ENCODE measurements around the gene ENTPD7. TPM values are rescaled to one million over a fixed set of nuclear protein-coding genes. Genes with fewer than 3 reads are reported as not detected.
"Not testable (repeated sequence)": the region's sequence is repeated elsewhere in the genome, so short reads cannot be mapped to it uniquely, and the experiment has no call there.

ENTPD7 gene
- total RNA-seq, 2 experiments from 2014 or later = 1.2 to 1.4 TPM

DNA sequence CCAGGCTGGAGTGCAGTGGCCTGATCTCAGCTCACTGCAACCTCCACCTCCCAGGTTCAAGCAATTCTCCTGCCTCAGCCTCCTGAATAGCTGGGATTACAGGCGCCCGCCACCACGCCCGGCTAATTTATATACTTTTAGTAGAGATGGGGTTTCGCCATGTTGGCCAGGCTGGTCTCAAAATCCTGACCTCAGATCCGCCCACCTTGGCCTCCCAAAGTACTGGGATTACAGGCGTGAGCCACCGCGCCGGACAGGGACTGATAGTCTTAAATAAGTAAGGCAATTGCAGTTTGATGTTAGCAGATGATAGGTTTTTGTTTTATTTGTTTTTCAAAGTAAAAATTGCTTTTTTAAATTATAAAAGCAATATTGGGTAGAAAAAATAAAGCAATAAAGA is 74.8 kb downstream of the ENTPD7 start:
- H3K4me1 Mint-ChIP-seq (ENCODE audit: low read depth) = peaks cover 34% of the 10 kb centered on the region
- H3K27ac Mint-ChIP-seq; H3K4me3 Mint-ChIP-seq; H3K9me3 Mint-ChIP-seq; DNase-seq; H3K27me3 Mint-ChIP-seq (ENCODE audit: low read depth); CTCF ChIA-PET: not testable (repeated sequence)
- intact Hi-C loops (cut with micrococcal nuclease) = loop anchor here (5.0 kb wide), 4 partner anchors 273 to 1287 kb away; partner anchors contain the start of genes DNMBP, ERLIN1 and HPS1
- H3K36me3 Mint-ChIP-seq (ENCODE audit: low read depth) = peaks cover 33% of the 10 kb centered on the region

DNA sequence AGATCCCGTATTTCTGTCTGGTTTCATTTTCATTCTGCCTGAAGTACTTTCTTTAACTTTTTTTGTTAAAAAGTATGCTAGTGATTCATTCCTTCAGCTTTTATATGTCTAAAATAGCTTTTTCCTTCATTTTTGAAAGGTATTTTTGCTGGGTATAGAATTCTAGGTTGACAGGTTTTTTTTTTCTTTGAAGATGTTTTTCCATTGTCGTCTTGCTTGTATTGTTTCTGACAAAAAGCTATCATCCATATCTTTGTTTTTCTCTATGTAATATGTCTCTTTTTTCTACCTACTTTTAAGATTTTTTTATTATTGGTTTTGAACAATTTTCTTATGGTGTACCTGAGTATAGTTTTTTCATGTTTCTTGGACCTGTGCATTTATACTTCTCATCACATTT is 81.0 kb downstream of the ENTPD7 start:
- CTCF ChIA-PET = interaction anchor here (0.6 to 0.9 kb wide), 2 partner anchors 8 to 120 kb away, joined by 3 read pairs; partner anchors contain the start of gene CUTC
- intact Hi-C loops (cut with micrococcal nuclease) = no loop called here
- no peak overlapping the region for H3K4me3 Mint-ChIP-seq
- no peak overlapping the region for H3K27ac Mint-ChIP-seq
- peaks cover 32% of the 10 kb centered on the region for H3K4me1 Mint-ChIP-seq (ENCODE audit: low read depth)
- no peaks in the 10 kb centered on the region for H3K27me3 Mint-ChIP-seq (ENCODE audit: low read depth)
- peaks cover 15% of the 10 kb centered on the region for H3K9me3 Mint-ChIP-seq
- peaks cover 73% of the 10 kb centered on the region for H3K36me3 Mint-ChIP-seq (ENCODE audit: low read depth)
- DNase-seq = no peak

GRCh38 chr10:99740933-99741559 is 81.7 kb downstream of the ENTPD7 start:
- intact Hi-C loops (cut with micrococcal nuclease) = no loop called here
- H3K27ac Mint-ChIP-seq = no peak overlapping the region
- DNase-seq = no peak
- peaks cover 75% of the 10 kb centered on the region for H3K36me3 Mint-ChIP-seq (ENCODE audit: low read depth)
- no peaks in the 10 kb centered on the region for H3K27me3 Mint-ChIP-seq (ENCODE audit: low read depth)
- H3K4me3 Mint-ChIP-seq = no peak overlapping the region
- CTCF ChIA-PET = interaction anchor here (0.6 to 1.4 kb wide), 2 partner anchors 8 to 120 kb away, joined by 3 to 14 read pairs; partner anchors contain the start of genes COX15 and CUTC
- peaks cover 15% of the 10 kb centered on the region for H3K9me3 Mint-ChIP-seq
- H3K4me1 Mint-ChIP-seq (ENCODE audit: low read depth) = peaks cover 27% of the 10 kb centered on the region

DNA sequence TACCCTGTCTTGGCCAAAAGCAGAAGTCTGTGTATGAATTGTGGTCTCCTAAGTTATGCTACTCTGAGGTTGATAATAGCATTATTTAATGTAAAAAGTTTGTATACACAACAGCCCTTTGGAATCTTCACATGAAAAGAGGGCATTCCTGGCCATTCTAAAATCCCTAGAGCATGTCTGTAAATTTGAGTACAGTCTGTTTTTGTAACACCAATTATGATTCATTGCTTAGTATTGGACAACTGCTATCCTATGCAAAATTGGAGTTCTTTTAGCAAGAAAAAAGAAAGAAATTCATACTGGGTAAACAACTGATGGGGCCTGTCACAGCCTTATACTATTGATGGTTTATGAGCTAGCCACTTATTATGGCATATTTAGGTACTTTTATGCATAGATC is 82.9 kb downstream of the ENTPD7 start:
- peaks cover 26% of the 10 kb centered on the region for H3K4me1 Mint-ChIP-seq (ENCODE audit: low read depth)
- CTCF ChIA-PET = interaction anchor here (0.6 to 1.4 kb wide), 3 partner anchors 10 to 306 kb away, joined by 4 to 14 read pairs (median 4); partner anchors contain the start of genes COX15 and CUTC

GRCh38 chr10:99742701-99743100 is 83.4 kb downstream of the ENTPD7 start:
- H3K4me1 Mint-ChIP-seq (ENCODE audit: low read depth) = peaks cover 23% of the 10 kb centered on the region
- peaks cover 66% of the 10 kb centered on the region for H3K36me3 Mint-ChIP-seq (ENCODE audit: low read depth)

More for the DNA sequence above, 82.9 kb downstream of the ENTPD7 start:
- H3K27me3 Mint-ChIP-seq (ENCODE audit: low read depth) = no peaks in the 10 kb centered on the region
- H3K36me3 Mint-ChIP-seq (ENCODE audit: low read depth) = peaks cover 71% of the 10 kb centered on the region
- no peak overlapping the region for H3K27ac Mint-ChIP-seq
- H3K4me3 Mint-ChIP-seq = no peak overlapping the region
- intact Hi-C loops (cut with micrococcal nuclease) = no loop called here
- peaks cover 15% of the 10 kb centered on the region for H3K9me3 Mint-ChIP-seq
- DNase-seq = no peak

GRCh38 chr10:99743841-99744240 is 84.5 kb downstream of the ENTPD7 start:
- no peak overlapping the region for H3K27ac Mint-ChIP-seq
- no peak overlapping the region for H3K4me3 Mint-ChIP-seq
- intact Hi-C loops (cut with micrococcal nuclease) = no loop called here
- peaks cover 23% of the 10 kb centered on the region for H3K4me1 Mint-ChIP-seq (ENCODE audit: low read depth)
- no peak for DNase-seq
- CTCF ChIA-PET = no interaction called here
- no peaks in the 10 kb centered on the region for H3K27me3 Mint-ChIP-seq (ENCODE audit: low read depth)
- H3K9me3 Mint-ChIP-seq = peaks cover 15% of the 10 kb centered on the region
- H3K36me3 Mint-ChIP-seq (ENCODE audit: low read depth) = peaks cover 61% of the 10 kb centered on the region

More at GRCh38 chr10:99742701-99743100, 83.4 kb downstream of the ENTPD7 start:
- intact Hi-C loops (cut with micrococcal nuclease) = no loop called here
- CTCF ChIA-PET = interaction anchor here (0.6 to 1.0 kb wide), 2 partner anchors 55 to 306 kb away, joined by 4 read pairs; no protein-coding TSS in a partner anchor
- no peak overlapping the region for H3K27ac Mint-ChIP-seq
- H3K4me3 Mint-ChIP-seq = no peak overlapping the region
- H3K9me3 Mint-ChIP-seq = peaks cover 15% of the 10 kb centered on the region
- no peaks in the 10 kb centered on the region for H3K27me3 Mint-ChIP-seq (ENCODE audit: low read depth)
- DNase-seq = no peak

DNA sequence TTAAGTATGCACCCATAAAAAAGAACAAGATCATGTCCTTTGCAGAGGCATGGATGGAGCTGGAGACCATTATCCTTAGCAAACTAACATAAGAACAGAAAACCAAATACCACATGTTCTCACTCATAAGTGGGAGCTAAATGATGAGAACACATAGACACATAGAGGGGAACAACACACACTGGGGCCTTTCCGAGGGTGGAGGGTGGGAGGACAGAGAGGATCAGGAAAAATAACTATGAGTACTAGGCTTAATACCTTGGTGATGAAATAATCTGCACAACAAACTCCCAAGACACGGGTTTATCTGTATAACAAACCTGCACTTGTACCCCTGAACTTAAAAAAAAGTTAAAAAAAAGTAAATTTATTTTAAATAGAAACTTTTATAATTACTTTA is 86.9 kb downstream of the ENTPD7 start:
- CTCF ChIA-PET; intact Hi-C loops (cut with micrococcal nuclease); H3K4me3 Mint-ChIP-seq; H3K9me3 Mint-ChIP-seq; H3K27me3 Mint-ChIP-seq (ENCODE audit: low read depth); DNase-seq: not testable (repeated sequence)
- peaks cover 45% of the 10 kb centered on the region for H3K36me3 Mint-ChIP-seq (ENCODE audit: low read depth)
- peak overlapping the region; percentile 18 for H3K27ac Mint-ChIP-seq
- H3K4me1 Mint-ChIP-seq (ENCODE audit: low read depth) = peaks cover 17% of the 10 kb centered on the region

- Mint-ChIP-seq H3K27ac (no peak overlapping the region), H3K4me3 (no peak overlapping the region), H3K27me3 (ENCODE audit: low read depth) (no peaks in the 10 kb centered on the region), H3K9me3 (no peaks in the 10 kb centered on the region), H3K36me3 (ENCODE audit: low read depth) (peaks cover 31% of the 10 kb centered on the region), H3K4me1 (ENCODE audit: low read depth) (no peaks in the 10 kb centered on the region)
- CTCF ChIA-PET = no interaction called here
- intact Hi-C loops (cut with micrococcal nuclease) = no loop called here
- DNase-seq = no peak
Measured at GRCh38 chr10:99748823-99749451, 89.6 kb downstream of the ENTPD7 start.

GRCh38 chr10:99750641-99751040 is 91.3 kb downstream of the ENTPD7 start:
- Mint-ChIP-seq H3K4me3 (no peak overlapping the region), H3K9me3 (no peaks in the 10 kb centered on the region), H3K27ac (no peak overlapping the region), H3K27me3 (ENCODE audit: low read depth) (no peaks in the 10 kb centered on the region), H3K36me3 (ENCODE audit: low read depth) (peaks cover 31% of the 10 kb centered on the region), H3K4me1 (ENCODE audit: low read depth) (no peaks in the 10 kb centered on the region)
- CTCF ChIA-PET = no interaction called here
- no peak for DNase-seq
- intact Hi-C loops (cut with micrococcal nuclease) = no loop called here

DNA sequence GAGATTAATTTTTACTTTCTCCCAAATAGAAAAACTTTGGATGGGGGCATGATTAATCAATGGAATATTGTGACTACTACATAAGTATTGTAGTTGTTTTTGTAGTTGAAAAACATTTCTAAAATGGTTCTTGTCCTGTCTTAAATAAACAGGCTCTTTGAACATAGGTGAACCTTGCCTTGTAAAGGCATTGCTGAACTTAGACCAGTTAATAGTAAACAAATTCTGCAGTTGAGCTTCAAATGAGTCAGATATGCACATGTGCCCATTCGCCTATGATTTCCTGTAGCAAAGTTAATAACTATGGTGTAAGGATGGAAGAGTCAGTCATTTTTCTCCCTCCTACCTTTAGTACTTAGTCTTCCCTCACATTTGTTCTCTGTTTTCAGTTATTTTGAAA is 95.4 kb downstream of the ENTPD7 start:
- H3K36me3 Mint-ChIP-seq (ENCODE audit: low read depth) = peaks cover 52% of the 10 kb centered on the region
- no peaks in the 10 kb centered on the region for H3K9me3 Mint-ChIP-seq
- H3K27me3 Mint-ChIP-seq (ENCODE audit: low read depth) = no peaks in the 10 kb centered on the region
- H3K27ac Mint-ChIP-seq = no peak overlapping the region
- no peaks in the 10 kb centered on the region for H3K4me1 Mint-ChIP-seq (ENCODE audit: low read depth)
- H3K4me3 Mint-ChIP-seq = no peak overlapping the region
- CTCF ChIA-PET = no interaction called here
- intact Hi-C loops (cut with micrococcal nuclease) = no loop called here
- no peak for DNase-seq

Other genes with a start within 250 kb of the ENTPD7 start
- gene GOT1, start 228.9 kb upstream of the ENTPD7 start, total RNA-seq = 10 to 100 TPM; 62.6 to 67.3 TPM
- not detected for gene NKX2-3, start 126.6 kb upstream of the ENTPD7 start, total RNA-seq
- 10 to 100 TPM; 66.3 to 72.8 TPM for gene SLC25A28, start 39.1 kb upstream of the ENTPD7 start, total RNA-seq
- 10 to 100 TPM; 36.3 to 38.8 TPM for gene COX15, start 72.6 kb downstream of the ENTPD7 start, total RNA-seq
- gene CUTC, start 72.7 kb downstream of the ENTPD7 start, total RNA-seq = 10 to 100 TPM; 21.6 to 21.9 TPM
- under 1 TPM; 0.20 to 0.64 TPM for gene ABCC2, start 123.1 kb downstream of the ENTPD7 start, total RNA-seq